ENCODE results near the gene OR52E4.

DNA sequence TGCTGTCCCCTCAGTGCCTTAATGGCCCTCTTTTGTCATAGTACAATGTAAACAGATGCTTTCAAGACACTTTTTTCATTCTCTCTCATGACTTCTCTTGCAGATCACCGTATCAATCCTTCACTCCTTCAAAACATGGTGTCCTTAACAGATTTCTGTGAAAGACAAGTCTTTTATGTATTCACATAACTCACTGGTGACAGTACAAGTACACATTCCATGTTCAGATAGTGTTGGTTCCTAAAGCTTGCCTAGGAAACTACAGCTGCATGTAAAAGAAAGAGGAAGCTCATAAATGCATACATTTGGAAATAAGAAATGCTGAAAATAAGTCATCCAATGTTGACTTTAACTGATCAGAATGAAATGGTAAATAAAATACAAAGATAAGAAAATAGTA, 33.7 kb upstream of the OR52E4 start:
- TF ChIP-seq, protein P1, sequence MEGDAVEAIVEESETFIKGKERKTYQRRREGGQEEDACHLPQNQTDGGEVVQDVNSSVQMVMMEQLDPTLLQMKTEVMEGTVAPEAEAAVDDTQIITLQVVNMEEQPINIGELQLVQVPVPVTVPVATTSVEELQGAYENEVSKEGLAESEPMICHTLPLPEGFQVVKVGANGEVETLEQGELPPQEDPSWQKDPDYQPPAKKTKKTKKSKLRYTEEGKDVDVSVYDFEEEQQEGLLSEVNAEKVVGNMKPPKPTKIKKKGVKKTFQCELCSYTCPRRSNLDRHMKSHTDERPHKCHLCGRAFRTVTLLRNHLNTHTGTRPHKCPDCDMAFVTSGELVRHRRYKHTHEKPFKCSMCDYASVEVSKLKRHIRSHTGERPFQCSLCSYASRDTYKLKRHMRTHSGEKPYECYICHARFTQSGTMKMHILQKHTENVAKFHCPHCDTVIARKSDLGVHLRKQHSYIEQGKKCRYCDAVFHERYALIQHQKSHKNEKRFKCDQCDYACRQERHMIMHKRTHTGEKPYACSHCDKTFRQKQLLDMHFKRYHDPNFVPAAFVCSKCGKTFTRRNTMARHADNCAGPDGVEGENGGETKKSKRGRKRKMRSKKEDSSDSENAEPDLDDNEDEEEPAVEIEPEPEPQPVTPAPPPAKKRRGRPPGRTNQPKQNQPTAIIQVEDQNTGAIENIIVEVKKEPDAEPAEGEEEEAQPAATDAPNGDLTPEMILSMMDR (IDR thresholded peaks at IDR 0.05) = no peak
- TF ChIP-seq HOXA7 (CRISPR knock-in tag; IDR thresholded peaks at IDR 0.05) (no peak), PHF8 (IDR thresholded peaks at IDR 0.05; ENCODE audit: borderline replicate concordance, low read depth) (no peak), POLR2A (IDR thresholded peaks at IDR 0.05; ENCODE audit: low read length) (no peak)

Measured in A549 (cell line).